Right atrium auricular region (tissue), 2 donors: ENCODE results near the gene LHX4. TPM values are rescaled to one million over a fixed set of nuclear protein-coding genes. Genes with fewer than 3 reads are reported as not detected.

Source experiments
- DNase-seq: peaks from one replicate; pipeline ENCODE4 v3.0.0-alpha.2; 2019; ENCODE audit warnings: low spot score
- H3K27ac ChIP-seq, 2 donors: fragments of 200-600 bp; sonication (generic); 1 replicate in 1 of 2; 2 replicates in 1 of 2; pipeline ENCODE4 v1.5.1; 2016 to 2019
- H3K27me3 ChIP-seq, 2 donors: fragments of 200-600 bp; sonication (generic); one replicate each; pipeline versions ENCODE4 v1.5.1 to v1.6.0; 2017 to 2019
- H3K36me3 ChIP-seq: fragments of 200-600 bp; sonication (generic); one replicate; pipeline ENCODE4 v1.5.1; 2016
- H3K4me1 ChIP-seq, 2 donors: fragments of 200-600 bp; sonication (generic); one replicate each; pipeline versions ENCODE4 v1.5.1 to v1.6.0; 2017 to 2019
- H3K4me3 ChIP-seq, 2 donors: fragments of 200-600 bp; sonication (generic); 1 replicate in 1 of 2; 2 replicates in 1 of 2; pipeline ENCODE4 v1.5.1; 2017 to 2019; ENCODE audit warnings: mild to moderate bottlenecking in 1 of 2, moderate library complexity in 1 of 2
- H3K9me3 ChIP-seq, 2 donors: fragments of 200-600 bp; sonication (generic); one replicate each; pipeline ENCODE4 v1.5.1; 2019
- total RNA-seq, 2 donors: library from RNA; depleted of rRNA; stranded (reverse); fragments of >200 nt; gene quantifications; one replicate each; pipeline ENCODE4 v1.1.0, GENCODE V29; 2016
- TF ChIP-seq, protein P1 (sequence below), 2 donors: fragments of 200-600 bp; sonication (generic); IDR thresholded peaks; one replicate each; pipeline ENCODE4 v1.5.1; 2019; ENCODE audit warnings: antibody characterized with exemption in 2 of 2

Gene LHX4
- total RNA-seq, 2 donors from 2014 or later = not detected

GRCh38 chr1:180246579-180246978 lies 16.5 kb downstream of the LHX4 start:
- Histone ChIP-seq H3K27me3 (peaks cover 0 to under 1% of the 10 kb centered on the region in 2 donors), H3K36me3 (no peaks in the 10 kb centered on the region), H3K4me3 (no peak overlapping the region), H3K27ac (no peak overlapping the region), H3K9me3 (no peaks in the 10 kb centered on the region), H3K4me1 (no peaks in the 10 kb centered on the region)
- TF ChIP-seq, protein P1, sequence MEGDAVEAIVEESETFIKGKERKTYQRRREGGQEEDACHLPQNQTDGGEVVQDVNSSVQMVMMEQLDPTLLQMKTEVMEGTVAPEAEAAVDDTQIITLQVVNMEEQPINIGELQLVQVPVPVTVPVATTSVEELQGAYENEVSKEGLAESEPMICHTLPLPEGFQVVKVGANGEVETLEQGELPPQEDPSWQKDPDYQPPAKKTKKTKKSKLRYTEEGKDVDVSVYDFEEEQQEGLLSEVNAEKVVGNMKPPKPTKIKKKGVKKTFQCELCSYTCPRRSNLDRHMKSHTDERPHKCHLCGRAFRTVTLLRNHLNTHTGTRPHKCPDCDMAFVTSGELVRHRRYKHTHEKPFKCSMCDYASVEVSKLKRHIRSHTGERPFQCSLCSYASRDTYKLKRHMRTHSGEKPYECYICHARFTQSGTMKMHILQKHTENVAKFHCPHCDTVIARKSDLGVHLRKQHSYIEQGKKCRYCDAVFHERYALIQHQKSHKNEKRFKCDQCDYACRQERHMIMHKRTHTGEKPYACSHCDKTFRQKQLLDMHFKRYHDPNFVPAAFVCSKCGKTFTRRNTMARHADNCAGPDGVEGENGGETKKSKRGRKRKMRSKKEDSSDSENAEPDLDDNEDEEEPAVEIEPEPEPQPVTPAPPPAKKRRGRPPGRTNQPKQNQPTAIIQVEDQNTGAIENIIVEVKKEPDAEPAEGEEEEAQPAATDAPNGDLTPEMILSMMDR (IDR thresholded peaks at IDR 0.05) = no peak
- DNase-seq = no peak

DNA sequence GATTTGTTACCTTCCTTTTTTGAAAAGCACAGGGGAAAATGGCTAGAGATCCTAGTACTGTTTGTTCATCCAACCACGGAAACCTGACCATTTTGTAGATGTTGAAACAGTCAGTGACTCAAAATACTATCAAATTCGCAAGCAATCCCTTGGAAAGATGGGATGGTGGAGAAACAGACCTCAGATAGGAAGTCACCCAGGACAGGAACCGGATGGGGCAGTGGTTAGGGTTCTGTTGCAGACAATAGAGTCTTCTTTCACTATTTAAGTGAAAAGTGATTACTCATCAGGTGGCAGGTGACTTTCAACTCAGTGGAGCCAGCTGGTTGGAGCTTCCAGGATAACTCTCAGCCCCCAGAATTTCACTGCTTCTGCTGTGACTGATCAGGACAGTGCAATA lies 17.0 kb downstream of the LHX4 start:
- no peaks in the 10 kb centered on the region for H3K4me1 ChIP-seq
- no peak overlapping the region for H3K27ac ChIP-seq
- TF ChIP-seq, protein P1 (IDR thresholded peaks at IDR 0.05) = no peak
- H3K4me3 ChIP-seq = no peak overlapping the region
- H3K9me3 ChIP-seq = no peaks in the 10 kb centered on the region
- no peaks in the 10 kb centered on the region for H3K36me3 ChIP-seq
- no peak for DNase-seq
- no peaks in the 10 kb centered on the region for H3K27me3 ChIP-seq

DNA sequence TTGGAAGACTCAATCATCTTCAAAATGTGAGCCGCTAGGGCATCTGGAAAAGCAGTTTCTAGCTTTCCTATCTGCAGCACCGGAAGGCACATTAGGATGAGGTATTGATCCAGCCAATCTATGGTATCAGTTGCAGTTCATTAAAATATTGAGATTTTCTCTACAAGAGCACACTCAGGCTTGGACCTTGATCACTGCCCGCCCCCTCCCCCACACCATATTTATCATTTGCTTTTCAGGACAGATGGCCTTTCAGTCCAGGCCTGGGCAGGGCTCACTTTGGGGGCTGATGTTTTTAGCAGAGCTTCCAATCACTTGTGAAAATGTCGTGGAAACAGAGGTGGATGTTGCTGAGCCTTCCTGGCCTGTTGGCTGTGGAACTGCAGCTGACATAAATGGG lies 17.5 kb downstream of the LHX4 start:
- Histone ChIP-seq H3K4me1 (no peaks in the 10 kb centered on the region), H3K4me3 (no peak overlapping the region), H3K9me3 (no peaks in the 10 kb centered on the region), H3K27ac (no peak overlapping the region), H3K36me3 (no peaks in the 10 kb centered on the region), H3K27me3 (no peaks in the 10 kb centered on the region)
- TF ChIP-seq, protein P1 (IDR thresholded peaks at IDR 0.05) = no peak
- DNase-seq = no peak

DNA sequence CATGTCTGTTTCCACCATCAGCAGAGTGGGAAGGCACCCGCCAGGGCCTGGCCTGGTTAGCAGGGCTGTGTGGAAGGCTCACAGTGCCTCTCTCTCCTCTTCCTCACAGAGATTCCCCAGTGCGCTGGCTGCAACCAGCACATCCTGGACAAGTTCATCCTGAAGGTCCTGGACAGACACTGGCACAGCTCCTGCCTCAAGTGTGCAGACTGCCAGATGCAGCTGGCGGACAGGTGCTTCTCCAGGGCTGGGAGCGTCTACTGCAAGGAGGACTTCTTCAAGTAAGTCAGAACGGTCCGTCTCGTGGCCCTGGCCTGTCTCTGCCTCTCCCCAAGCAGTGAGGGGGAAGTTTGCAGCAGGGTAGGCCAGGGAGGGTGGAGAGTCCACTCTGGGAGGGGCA lies 18.1 kb downstream of the LHX4 start:
- H3K27me3 ChIP-seq = no peaks in the 10 kb centered on the region
- TF ChIP-seq, protein P1 (IDR thresholded peaks at IDR 0.05) = no peak
- no peak overlapping the region for H3K27ac ChIP-seq
- no peak for DNase-seq
- no peak overlapping the region for H3K4me3 ChIP-seq
- H3K4me1 ChIP-seq = no peaks in the 10 kb centered on the region
- no peaks in the 10 kb centered on the region for H3K36me3 ChIP-seq
- no peaks in the 10 kb centered on the region for H3K9me3 ChIP-seq

DNA sequence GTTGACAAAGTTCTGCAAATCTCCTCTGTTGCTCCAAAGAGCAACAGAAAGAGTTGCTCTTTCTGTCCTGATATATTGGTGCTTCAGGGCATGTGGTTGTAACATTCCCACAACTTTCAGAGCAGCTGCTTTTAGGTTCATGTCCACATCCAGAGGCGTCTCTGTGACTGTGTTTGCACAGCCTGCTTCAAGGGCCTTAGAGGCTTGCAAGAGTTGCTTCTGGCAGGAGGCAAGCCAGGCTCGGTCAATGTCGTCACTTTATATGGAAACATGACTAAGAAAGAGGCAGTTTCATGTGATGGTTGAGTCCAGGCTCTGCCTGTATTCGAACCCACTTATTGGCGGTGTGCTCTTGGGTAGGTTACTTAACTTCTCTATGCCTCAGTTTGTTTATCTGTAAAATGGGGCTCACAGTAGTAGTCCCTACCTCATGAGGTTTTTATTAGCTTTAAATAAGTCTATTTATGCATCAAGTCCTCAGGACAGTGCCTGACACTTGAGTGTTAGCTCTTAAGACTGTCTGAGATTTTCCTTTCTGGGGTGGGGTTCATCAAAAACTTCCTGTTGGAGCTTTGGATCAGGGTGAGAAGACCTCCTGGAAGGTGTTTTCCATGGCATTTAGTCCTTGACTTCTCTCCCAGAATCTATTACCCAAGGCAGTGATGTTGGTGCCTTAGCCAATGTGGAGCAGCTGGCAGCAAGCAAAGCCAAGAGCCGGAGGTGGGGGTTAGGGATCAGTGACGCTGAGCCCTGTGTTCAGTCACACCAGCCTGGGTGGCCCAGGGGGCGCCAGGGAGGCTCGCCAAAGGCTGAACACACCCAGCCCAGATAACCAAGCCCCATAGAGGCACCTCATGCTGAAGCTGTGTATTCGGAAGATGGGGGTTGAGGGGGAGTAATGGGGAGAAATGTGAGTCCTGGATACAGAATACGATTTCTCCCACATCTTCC lies 18.9 kb downstream of the LHX4 start:
- Histone ChIP-seq H3K4me3 (no peak overlapping the region), H3K9me3 (no peaks in the 10 kb centered on the region), H3K27me3 (no peaks in the 10 kb centered on the region), H3K36me3 (no peaks in the 10 kb centered on the region), H3K4me1 (no peaks in the 10 kb centered on the region), H3K27ac (no peak overlapping the region)
- no peak for DNase-seq
- TF ChIP-seq, protein P1 (IDR thresholded peaks at IDR 0.05) = no peak
